ENCODE results near the gene RYK.
"Not testable (repeated sequence)": the region's sequence is repeated elsewhere in the genome, so short reads cannot be mapped to it uniquely, and the experiment has no call there.

The RYK gene

DNA sequence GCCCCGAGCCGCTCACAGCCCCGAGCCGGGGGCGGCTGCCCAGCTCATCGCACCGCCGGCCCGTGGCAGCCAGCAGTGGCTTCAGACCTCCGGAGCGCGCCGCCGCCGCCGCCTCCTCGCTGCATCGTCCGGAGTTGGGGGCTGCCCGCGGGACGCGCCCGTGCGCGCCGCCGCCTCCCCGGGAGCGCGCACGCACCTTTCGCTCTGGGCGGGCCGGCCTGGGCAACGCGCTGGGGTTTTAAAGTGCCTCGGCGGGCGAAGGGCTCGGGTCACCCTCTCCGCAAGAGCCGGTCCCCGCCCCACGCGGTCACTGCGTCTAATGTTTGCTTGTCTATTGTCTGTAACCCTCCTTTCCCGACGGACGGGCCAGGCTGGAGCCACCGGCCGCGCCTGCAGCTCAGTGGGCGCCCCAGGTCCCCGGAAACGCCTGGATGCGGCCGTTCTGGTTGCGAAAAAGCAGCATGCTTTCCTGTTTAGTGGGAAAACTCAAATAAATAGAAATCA lies at the start of gene RYK:
Gene RYK, minus strand, starts transcription at position 143 of the 504 bp plus-strand sequence. CDS start 205 bp downstream, outside the sequence.
- DNase-seq (ENCODE audit: low spot score) = peak; percentile 76

- DNase-seq (ENCODE audit: low spot score) = no peak
Observed at GRCh38 chr3:134299888-134300206, 49.2 kb upstream of the RYK start.

- no peak for DNase-seq (ENCODE audit: low spot score)
Observed at GRCh38 chr3:134299185-134299887, 48.7 kb upstream of the RYK start.

DNA sequence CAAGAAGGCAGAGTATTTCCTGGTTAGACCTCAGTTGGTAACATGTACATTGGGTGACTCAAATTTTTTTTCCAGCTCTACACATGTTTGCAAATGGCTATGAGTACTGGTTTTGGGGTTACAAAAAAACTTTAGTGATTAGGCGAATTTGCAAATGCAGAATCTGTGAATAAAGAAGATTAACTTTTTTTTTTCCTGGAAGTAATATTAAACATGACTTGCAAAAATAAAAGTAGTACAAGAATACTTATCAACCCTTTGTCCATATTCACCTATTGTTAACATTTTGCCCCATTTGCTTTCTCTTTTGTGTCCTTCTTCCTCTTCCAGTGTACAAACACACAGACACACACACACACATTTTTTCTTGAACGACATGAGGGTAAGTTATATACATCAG lies 47.6 kb upstream of the RYK start:
- no peak for DNase-seq (ENCODE audit: low spot score)

- DNase-seq (ENCODE audit: low spot score) = no peak
Observed at GRCh38 chr3:134296616-134297015, 46.0 kb upstream of the RYK start.

- DNase-seq (ENCODE audit: low spot score) = no peak
Observed at GRCh38 chr3:134295930-134296329, 45.3 kb upstream of the RYK start.

- peak; percentile 68 for DNase-seq (ENCODE audit: low spot score)
Observed at GRCh38 chr3:134294302-134295280, 43.9 kb upstream of the RYK start.

DNA sequence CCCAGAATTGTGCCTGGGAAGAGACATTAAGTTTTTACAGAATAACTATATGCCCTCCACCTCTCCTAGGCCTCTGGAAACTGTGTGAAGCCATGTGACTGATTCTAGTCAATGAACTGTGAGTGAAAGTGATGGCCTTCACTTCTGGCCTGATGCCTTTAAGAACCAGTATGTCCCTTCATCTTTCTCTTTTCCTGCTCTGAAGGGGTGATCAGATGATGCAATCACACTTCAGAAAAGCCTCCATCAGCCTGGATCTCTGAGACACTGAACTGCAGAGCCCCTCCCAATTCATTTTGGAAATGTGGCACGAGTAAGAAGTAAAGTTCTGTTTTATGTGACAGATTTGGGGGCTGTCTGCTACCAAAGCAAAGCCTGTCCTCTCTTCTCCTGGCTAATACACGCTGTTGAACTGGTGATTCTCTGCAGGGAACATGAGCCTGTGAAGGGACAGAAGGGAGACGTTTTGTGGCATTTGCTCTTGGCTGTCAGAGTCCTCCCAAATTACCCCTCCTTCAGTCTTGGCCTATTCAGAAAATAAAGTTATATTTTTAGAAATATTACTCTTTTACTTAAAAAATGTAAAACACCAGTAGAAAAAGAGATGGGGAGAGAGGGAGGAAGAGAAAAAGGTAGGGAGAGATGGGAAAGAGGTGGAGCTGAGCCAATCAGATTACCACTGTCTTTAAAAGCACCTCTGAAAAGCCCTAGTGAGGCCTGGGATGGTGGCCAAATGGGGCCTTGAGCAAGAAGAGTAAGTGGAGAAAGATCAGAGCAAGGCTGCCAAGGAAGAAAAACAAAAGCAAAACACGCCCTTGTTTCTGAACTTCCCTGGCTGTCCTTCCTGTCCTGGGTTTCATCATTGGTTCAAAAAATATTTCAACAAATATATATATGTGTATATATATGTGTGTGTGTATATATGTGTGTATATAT lies 40.9 kb upstream of the RYK start:
- DNase-seq (ENCODE audit: low spot score) = no peak

DNA sequence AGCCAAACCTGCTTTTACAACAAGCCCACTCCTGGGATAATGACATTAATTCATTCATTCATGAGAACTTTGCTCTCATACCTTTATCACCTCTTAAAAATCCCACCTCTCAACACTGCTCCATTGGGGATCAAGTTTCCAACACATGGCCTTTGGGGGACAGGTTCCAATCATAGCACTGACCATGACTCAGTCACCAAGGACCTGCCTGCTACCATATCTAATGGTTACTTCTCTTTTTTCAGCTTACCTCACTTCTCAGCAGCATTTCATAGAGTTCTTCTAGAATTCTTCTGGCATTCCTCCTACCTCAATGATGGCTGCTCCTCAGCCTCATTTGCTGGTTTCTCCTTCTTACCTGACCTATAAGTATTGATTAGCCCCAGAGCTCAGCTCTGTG lies 36.9 kb upstream of the RYK start:
- DNase-seq (ENCODE audit: low spot score) = no peak

DNA sequence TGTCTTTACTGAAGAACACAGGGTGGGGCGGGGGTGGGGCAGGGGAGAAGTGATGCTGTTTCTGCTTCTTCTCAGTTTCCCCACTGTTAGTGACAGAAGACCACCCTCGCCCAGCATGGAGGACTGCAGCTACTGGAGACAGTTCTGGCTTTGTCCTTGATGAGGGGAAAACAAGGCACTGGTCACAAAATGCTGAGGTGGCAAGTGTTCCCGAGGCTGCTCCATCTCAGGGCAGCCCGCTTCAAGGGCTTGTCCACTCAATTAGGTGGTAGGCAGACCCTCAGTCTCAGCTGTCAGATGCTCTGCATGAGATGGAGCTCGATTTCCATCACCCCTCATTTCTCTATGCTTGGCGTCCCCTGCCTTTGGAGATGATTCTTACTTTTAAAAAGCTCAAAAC lies 33.8 kb upstream of the RYK start:
- DNase-seq (ENCODE audit: low spot score) = no peak

GRCh38 chr3:134282659-134283047 lies 32.0 kb upstream of the RYK start:
- no peak for DNase-seq (ENCODE audit: low spot score)

- no peak for DNase-seq (ENCODE audit: low spot score)
Observed at GRCh38 chr3:134281912-134282658, 31.4 kb upstream of the RYK start.

GRCh38 chr3:134279466-134279865 lies 28.8 kb upstream of the RYK start:
- no peak for DNase-seq (ENCODE audit: low spot score)

GRCh38 chr3:134277066-134277660 lies 26.5 kb upstream of the RYK start:
- no peak for DNase-seq (ENCODE audit: low spot score)

- DNase-seq (ENCODE audit: low spot score) = no peak
Observed at GRCh38 chr3:134276086-134276485, 25.4 kb upstream of the RYK start.

GRCh38 chr3:134275110-134275509 lies 24.5 kb upstream of the RYK start:
- DNase-seq (ENCODE audit: low spot score) = not testable (repeated sequence)

DNA sequence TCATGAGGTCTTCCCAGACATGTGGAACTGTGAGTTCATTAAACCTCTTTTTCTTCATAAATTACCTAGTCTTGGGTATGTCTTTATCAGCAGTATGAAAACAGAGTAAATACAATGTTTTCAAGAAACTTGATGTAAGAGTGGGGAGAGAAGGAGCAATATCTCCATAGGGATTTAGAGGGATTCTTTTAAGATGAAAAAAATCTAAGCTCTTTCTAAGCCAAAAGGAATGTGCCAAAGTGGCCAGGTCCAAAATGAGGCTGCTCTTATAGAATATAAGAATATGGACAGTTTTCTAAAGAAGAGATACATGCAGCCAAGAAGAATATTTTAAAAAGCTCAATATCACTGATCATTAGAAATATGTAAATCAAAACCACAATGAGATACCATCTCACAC lies 23.9 kb upstream of the RYK start:
- DNase-seq (ENCODE audit: low spot score) = no peak

- DNase-seq (ENCODE audit: low spot score) = no peak
Observed at GRCh38 chr3:134267996-134268395, 17.3 kb upstream of the RYK start.

- DNase-seq (ENCODE audit: low spot score) = no peak
Observed at GRCh38 chr3:134260987-134261386, 10.3 kb upstream of the RYK start.

- no peak for DNase-seq (ENCODE audit: low spot score)
Observed at GRCh38 chr3:134258761-134259347, 8.2 kb upstream of the RYK start.
